Measurements from ENCODE around the gene CARD6.
"Not testable (repeated sequence)": the region's sequence is repeated elsewhere in the genome, so short reads cannot be mapped to it uniquely, and the experiment has no call there.

CARD6 gene, protein sequence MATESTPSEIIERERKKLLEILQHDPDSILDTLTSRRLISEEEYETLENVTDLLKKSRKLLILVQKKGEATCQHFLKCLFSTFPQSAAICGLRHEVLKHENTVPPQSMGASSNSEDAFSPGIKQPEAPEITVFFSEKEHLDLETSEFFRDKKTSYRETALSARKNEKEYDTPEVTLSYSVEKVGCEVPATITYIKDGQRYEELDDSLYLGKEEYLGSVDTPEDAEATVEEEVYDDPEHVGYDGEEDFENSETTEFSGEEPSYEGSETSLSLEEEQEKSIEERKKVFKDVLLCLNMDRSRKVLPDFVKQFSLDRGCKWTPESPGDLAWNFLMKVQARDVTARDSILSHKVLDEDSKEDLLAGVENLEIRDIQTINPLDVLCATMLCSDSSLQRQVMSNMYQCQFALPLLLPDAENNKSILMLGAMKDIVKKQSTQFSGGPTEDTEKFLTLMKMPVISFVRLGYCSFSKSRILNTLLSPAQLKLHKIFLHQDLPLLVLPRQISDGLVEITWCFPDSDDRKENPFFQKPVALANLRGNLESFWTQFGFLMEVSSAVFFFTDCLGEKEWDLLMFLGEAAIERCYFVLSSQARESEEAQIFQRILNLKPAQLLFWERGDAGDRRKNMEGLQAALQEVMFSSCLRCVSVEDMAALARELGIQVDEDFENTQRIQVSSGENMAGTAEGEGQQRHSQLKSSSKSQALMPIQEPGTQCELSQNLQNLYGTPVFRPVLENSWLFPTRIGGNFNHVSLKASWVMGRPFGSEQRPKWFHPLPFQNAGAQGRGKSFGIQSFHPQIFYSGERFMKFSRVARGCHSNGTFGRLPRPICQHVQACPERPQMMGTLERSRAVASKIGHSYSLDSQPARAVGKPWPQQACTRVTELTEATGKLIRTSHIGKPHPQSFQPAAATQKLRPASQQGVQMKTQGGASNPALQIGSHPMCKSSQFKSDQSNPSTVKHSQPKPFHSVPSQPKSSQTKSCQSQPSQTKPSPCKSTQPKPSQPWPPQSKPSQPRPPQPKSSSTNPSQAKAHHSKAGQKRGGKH

DNA sequence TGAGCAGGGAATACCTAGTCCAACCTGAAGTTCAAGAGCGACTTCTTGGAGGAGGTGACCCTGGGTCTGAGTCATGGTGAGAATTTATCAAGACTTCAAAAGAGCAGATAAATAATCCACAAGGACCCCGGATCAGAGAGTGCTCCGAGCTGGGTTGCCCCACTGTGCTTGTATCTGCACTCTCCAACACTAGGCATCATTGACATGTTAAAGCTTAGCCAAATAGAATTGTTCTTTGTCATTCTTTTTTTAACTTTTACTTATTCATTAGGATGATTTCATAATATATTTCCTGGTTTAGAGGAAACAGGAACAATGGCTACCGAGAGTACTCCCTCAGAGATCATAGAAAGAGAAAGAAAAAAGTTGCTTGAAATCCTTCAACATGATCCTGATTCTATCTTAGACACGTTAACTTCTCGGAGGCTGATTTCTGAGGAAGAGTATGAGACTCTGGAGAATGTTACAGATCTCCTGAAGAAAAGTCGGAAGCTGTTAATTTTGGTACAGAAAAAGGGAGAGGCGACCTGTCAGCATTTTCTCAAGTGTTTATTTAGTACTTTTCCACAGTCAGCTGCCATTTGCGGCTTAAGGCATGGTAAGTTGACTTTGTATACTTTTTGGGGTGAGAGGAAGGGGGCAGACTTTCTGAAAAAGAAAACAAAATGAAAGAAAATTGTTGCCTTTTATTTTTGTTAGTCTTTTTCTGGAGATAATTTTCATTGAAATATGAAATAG, at the start of gene CARD6:
CARD6 (plus strand) TSS at position 300 of the 738 bp plus-strand sequence; CDS start at position 316, 16 bp downstream.
- peak; percentile 37 for ATAC-seq (ENCODE audit: low read depth)
- Histone ChIP-seq H3K4me3 (ENCODE audit: severe bottlenecking) (peak within 1 kb of the TSS; percentile 32), H3K9me3 (ENCODE audit: severe bottlenecking) (no peaks in the 10 kb centered on the region), H3K4me1 (ENCODE audit: insufficient read depth, poor library complexity, severe bottlenecking) (peaks cover 16% of the 10 kb centered on the region), H3K27me3 (ENCODE audit: insufficient read depth, poor library complexity, severe bottlenecking) (no peaks in the 10 kb centered on the region), H3K36me3 (ENCODE audit: low read depth) (no peaks in the 10 kb centered on the region), H3K27ac (ENCODE audit: poor library complexity, severe bottlenecking) (peak within 1 kb of the TSS; percentile 56)
- no peak for DNase-seq (ENCODE audit: low spot score)
- TF ChIP-seq, protein P1, sequence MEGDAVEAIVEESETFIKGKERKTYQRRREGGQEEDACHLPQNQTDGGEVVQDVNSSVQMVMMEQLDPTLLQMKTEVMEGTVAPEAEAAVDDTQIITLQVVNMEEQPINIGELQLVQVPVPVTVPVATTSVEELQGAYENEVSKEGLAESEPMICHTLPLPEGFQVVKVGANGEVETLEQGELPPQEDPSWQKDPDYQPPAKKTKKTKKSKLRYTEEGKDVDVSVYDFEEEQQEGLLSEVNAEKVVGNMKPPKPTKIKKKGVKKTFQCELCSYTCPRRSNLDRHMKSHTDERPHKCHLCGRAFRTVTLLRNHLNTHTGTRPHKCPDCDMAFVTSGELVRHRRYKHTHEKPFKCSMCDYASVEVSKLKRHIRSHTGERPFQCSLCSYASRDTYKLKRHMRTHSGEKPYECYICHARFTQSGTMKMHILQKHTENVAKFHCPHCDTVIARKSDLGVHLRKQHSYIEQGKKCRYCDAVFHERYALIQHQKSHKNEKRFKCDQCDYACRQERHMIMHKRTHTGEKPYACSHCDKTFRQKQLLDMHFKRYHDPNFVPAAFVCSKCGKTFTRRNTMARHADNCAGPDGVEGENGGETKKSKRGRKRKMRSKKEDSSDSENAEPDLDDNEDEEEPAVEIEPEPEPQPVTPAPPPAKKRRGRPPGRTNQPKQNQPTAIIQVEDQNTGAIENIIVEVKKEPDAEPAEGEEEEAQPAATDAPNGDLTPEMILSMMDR (IDR thresholded peaks at IDR 0.05; ENCODE audit: poor library complexity, severe bottlenecking), result peak; percentile 40

DNA sequence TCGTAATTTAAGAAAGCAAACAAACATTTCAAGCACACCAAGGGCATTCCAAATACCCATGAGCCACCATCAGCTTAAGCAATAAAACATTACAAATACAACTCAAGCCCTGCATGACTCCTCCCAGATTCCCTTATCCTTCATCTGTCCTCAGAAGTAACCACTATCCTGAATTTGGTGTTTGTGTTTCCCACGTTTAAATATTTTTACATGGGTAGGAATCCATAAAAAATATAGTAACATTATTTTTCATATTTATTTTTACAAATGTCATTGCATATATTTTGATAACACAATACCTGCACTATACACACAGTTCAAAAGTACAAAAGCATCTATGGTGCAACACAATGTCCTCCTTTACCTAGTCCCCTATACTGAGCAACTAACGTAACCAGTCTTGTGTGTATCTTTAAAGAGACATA, 49.4 kb upstream of the CARD6 start:
- ATAC-seq (ENCODE audit: low read depth) (peak; percentile 75), DNase-seq (ENCODE audit: low spot score) (no peak)
- peaks cover 9% of the 10 kb centered on the region for H3K9me3 ChIP-seq (ENCODE audit: severe bottlenecking)
- H3K36me3 ChIP-seq (ENCODE audit: low read depth), result peaks cover 59% of the 10 kb centered on the region
- no peak overlapping the region for H3K4me3 ChIP-seq (ENCODE audit: severe bottlenecking)
- H3K4me1 ChIP-seq (ENCODE audit: insufficient read depth, poor library complexity, severe bottlenecking), result peaks cover 28% of the 10 kb centered on the region
- peak overlapping the region; percentile 9 for H3K27ac ChIP-seq (ENCODE audit: poor library complexity, severe bottlenecking)
- H3K27me3 ChIP-seq (ENCODE audit: insufficient read depth, poor library complexity, severe bottlenecking), result no peaks in the 10 kb centered on the region
- TF ChIP-seq, protein P1 (IDR thresholded peaks at IDR 0.05; ENCODE audit: poor library complexity, severe bottlenecking), result no peak

DNA sequence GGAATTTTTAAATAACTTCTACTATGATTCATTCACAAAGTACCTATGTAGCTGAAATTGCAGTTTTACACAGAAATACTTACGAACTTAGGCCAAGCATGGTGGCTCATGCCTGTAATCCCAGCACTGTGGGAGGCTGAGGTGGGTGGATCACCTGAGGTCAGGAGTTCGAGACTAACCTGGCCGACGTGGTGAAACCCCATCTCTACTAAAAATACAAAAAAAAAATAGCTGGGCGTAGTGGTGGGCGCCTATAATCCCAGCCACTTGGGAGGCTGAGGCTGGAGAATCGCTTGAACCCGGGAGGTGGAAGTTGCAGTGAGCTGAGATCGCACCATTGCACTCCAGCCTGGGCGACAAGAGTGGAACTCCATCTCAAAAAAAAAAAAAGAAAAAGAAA, 48.5 kb upstream of the CARD6 start:
- ATAC-seq (ENCODE audit: low read depth); H3K9me3 ChIP-seq (ENCODE audit: severe bottlenecking); H3K4me3 ChIP-seq (ENCODE audit: severe bottlenecking); H3K27me3 ChIP-seq (ENCODE audit: insufficient read depth, poor library complexity, severe bottlenecking); H3K27ac ChIP-seq (ENCODE audit: poor library complexity, severe bottlenecking); DNase-seq (ENCODE audit: low spot score): not testable (repeated sequence)
- Histone ChIP-seq H3K36me3 (ENCODE audit: low read depth) (peaks cover 49% of the 10 kb centered on the region), H3K4me1 (ENCODE audit: insufficient read depth, poor library complexity, severe bottlenecking) (peaks cover 30% of the 10 kb centered on the region)

DNA sequence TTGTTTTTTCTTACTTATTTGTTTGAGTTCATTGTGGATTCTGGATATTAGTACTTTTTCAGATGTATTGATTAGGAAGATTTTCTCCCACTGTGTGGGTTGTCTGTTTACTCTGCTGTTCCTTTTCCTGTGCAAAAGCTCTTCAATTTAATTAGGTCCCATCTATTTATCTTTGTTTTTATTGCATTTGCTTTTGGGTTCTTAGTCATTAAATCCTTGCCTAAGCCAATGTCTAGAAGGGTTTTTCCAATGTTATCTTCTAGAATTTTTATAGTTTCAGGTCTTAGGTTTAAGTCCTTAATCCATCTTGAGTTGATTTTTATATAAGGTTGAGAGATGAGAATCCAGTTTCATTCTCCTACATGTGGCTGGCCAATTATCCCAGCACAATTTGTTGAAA, 46.8 kb upstream of the CARD6 start:
- not testable (repeated sequence) for H3K27me3 ChIP-seq (ENCODE audit: insufficient read depth, poor library complexity, severe bottlenecking); H3K9me3 ChIP-seq (ENCODE audit: severe bottlenecking); H3K27ac ChIP-seq (ENCODE audit: poor library complexity, severe bottlenecking); H3K4me3 ChIP-seq (ENCODE audit: severe bottlenecking); ATAC-seq (ENCODE audit: low read depth); DNase-seq (ENCODE audit: low spot score)
- Histone ChIP-seq H3K36me3 (ENCODE audit: low read depth) (peaks cover 33% of the 10 kb centered on the region), H3K4me1 (ENCODE audit: insufficient read depth, poor library complexity, severe bottlenecking) (peaks cover 34% of the 10 kb centered on the region)

DNA sequence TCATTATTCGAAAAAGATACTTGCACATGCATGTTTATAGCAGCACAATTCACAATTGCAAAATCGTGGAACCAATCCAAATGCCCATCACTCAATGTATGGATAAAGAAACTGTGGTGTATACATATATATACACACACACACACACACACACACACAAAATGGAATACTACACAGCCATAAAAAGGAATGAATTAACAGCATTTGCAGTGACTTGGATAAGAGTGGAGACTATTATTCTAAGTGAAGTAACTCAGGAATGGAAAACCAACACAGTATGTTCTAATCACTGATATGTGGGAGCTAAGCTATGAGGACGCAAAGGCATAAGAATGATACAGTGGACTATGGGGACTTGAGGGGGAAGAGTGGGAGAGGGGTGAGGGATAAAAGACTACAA, 46.3 kb upstream of the CARD6 start:
- not testable (repeated sequence) for DNase-seq (ENCODE audit: low spot score); H3K27me3 ChIP-seq (ENCODE audit: insufficient read depth, poor library complexity, severe bottlenecking); H3K9me3 ChIP-seq (ENCODE audit: severe bottlenecking); H3K27ac ChIP-seq (ENCODE audit: poor library complexity, severe bottlenecking); ATAC-seq (ENCODE audit: low read depth); H3K4me3 ChIP-seq (ENCODE audit: severe bottlenecking)
- Histone ChIP-seq H3K36me3 (ENCODE audit: low read depth) (peaks cover 28% of the 10 kb centered on the region), H3K4me1 (ENCODE audit: insufficient read depth, poor library complexity, severe bottlenecking) (peaks cover 35% of the 10 kb centered on the region)

Data from RWPE2 (cell line).